T-helper 1 cell treated with Interleukin-12 subunit alpha and Interleukin-12 subunit beta and Interleukin-4 antibody, amounts not matched to agents 30 ng/mL and 1 ng/mL, for 36 hours (primary cell): Measurements from ENCODE around the gene NOC2L. TPM values are rescaled to one million over a fixed set of nuclear protein-coding genes. Genes with fewer than 3 reads are reported as not detected.

ENCODE experiments used
- intact Hi-C: fragments of 100-400 bp; cut with micrococcal nuclease; formaldehyde crosslinking; loops from one replicate; pipeline ENCODE4 v1.15.1; 2024
- total RNA-seq: library from RNA; stranded (reverse); gene quantifications from 2 replicates; pipeline ENCODE4 v1.2.3, GENCODE V29; 2022

NOC2L gene
- 90.0 and 93.1 TPM in 2 replicates for total RNA-seq

- intact Hi-C loops, result loop anchor here (1.0 to 5.0 kb wide), 4 partner anchors 8 to 253 kb away; partner anchors contain the start of genes C1orf159 and TNFRSF4
Measured at GRCh38 chr1:958823-959730, at the start of gene NOC2L. TSS of gene NOC2L (minus strand) at chr1:959256. CDS start at chr1:959240, 16 bp downstream.

GRCh38 chr1:1006305-1007159 is 47.5 kb upstream of the NOC2L start:
- intact Hi-C loops, result no loop called here

GRCh38 chr1:1005774-1006304 is 46.8 kb upstream of the NOC2L start:
- intact Hi-C loops, result no loop called here

- intact Hi-C loops, result no loop called here
Measured at GRCh38 chr1:1004780-1005697, 46.0 kb upstream of the NOC2L start.

GRCh38 chr1:1004420-1004779 is 45.3 kb upstream of the NOC2L start:
- intact Hi-C loops, result no loop called here

GRCh38 chr1:1003618-1004419 is 44.8 kb upstream of the NOC2L start:
- intact Hi-C loops, result no loop called here

GRCh38 chr1:1001057-1001783 is 42.2 kb upstream of the NOC2L start:
- intact Hi-C loops, result no loop called here

GRCh38 chr1:1000357-1001056 is 41.5 kb upstream of the NOC2L start:
- intact Hi-C loops, result loop anchor here (1.0 kb wide), 2 partner anchors 13 to 40 kb away; partner anchors contain the start of gene ISG15

- intact Hi-C loops, result loop anchor here (1.0 kb wide), 2 partner anchors 13 to 40 kb away; partner anchors contain the start of gene ISG15
Measured at GRCh38 chr1:999725-1000356, 40.8 kb upstream of the NOC2L start, which contains the start of gene HES4. TSS of gene HES4 (minus strand) at chr1:1000097. CDS start at chr1:999973, 124 bp downstream.

- intact Hi-C loops, result no loop called here
Measured at GRCh38 chr1:998995-999724, 40.1 kb upstream of the NOC2L start.

- intact Hi-C loops, result no loop called here
Measured at GRCh38 chr1:998745-998994, 39.6 kb upstream of the NOC2L start.

- intact Hi-C loops, result no loop called here
Measured at GRCh38 chr1:997993-998744, 39.1 kb upstream of the NOC2L start.

- intact Hi-C loops, result no loop called here
Measured at GRCh38 chr1:997713-997992, 38.6 kb upstream of the NOC2L start.

- intact Hi-C loops, result no loop called here
Measured at GRCh38 chr1:996851-997712, 38.0 kb upstream of the NOC2L start.

GRCh38 chr1:995665-996633 is 36.9 kb upstream of the NOC2L start:
- intact Hi-C loops, result no loop called here
